CD4-positive, alpha-beta T cell treated with Interleukin-12 subunit alpha and Interleukin-12 subunit beta, for 1 hour (primary cell): ENCODE results near the gene TRIAP1.
A peak's percentile ranks its signal among the peaks of the same experiment; 100 is the strongest.
"Not testable (repeated sequence)": the region's sequence is repeated elsewhere in the genome, so short reads cannot be mapped to it uniquely, and the experiment has no call there.

Experiments used
- DNase-seq: peaks from one replicate; pipeline ENCODE4 v3.0.0-alpha.2; 2020

TRIAP1 gene

DNA sequence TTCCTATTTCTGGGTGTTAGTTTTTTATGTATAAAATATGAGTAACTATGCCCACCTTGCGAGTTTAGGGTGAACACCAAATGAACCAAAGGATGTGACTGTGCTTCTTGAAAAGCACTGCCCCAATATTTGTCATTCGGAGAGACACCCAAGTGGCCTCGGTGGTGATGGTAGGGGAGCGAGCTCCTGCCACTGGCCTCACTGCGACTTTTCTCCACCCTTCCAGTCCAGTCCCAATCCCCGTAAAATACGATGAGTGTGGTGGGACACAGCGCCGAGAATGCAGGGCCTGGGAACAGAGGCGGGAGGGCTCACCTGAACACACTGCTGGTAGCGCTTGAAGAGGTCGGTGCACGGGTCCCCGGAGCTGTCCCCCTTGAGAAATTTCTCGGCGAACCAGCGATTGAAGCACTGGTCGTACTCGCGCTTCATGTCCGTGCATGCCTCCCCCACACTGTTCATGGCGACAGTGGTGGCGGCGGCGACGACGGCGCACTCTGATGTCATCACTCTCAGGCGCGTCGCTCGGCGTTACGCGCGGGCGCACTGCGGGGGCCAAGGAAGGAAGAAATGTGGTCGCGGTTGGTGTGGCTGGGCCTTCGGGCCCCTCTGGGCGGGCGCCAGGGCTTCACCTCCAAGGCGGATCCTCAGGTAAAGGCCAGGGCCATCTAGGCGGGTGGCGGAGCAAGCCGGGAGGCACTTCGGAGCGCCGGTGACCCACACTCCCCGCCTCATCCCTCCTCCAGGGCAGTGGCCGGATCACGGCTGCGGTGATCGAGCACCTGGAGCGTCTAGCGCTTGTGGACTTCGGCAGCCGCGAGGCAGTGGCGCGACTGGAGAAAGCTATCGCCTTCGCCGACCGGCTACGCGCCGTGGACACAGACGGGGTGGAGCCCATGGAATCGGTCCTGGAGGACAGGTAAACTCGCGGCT is at the start of gene TRIAP1, which contains the start of gene GATC:
TSS of gene TRIAP1 (minus strand) at position 474 of the 933 bp plus-strand sequence. CDS start at position 462, 12 bp downstream.
TSS of gene GATC (plus strand) at position 534 of the 933 bp plus-strand sequence. CDS start at position 571, 37 bp downstream.
- DNase-seq, result peak; percentile 90

GRCh38 chr12:120495186-120495730 is 49.1 kb upstream of the TRIAP1 start:
- DNase-seq, result no peak

DNA sequence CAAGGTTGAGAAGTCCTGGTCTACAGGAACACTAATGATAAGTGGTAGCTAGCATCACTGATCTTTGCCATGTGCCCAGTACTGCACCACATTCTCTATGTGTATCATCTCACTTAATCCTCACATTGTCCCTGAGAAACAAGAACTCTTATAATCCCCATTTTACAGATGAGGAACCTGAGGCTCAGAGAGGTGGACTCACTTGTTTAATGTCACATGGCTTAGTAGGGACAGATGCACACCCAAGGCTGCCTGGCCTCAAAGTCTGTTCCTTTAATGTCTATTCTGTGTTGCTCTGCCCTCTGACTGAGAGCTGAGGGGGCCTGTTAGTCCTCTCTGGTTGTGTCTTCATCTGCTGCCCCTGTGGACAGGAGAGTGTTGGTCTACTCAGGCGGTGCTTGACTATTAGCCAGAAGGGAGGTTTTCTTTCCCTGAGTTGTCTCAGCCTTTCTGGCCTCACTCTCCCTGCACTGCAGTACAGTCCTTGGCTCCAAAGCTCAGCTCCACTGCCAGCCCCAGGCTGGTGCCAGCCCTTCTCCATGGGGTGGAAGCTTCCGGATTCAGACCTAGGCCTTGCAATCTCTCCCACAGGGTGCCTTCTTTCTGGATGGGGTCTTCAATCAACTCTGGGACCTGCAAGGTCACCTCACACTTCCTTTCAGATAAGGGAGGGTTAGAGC is 44.8 kb upstream of the TRIAP1 start:
- no peak for DNase-seq

DNA sequence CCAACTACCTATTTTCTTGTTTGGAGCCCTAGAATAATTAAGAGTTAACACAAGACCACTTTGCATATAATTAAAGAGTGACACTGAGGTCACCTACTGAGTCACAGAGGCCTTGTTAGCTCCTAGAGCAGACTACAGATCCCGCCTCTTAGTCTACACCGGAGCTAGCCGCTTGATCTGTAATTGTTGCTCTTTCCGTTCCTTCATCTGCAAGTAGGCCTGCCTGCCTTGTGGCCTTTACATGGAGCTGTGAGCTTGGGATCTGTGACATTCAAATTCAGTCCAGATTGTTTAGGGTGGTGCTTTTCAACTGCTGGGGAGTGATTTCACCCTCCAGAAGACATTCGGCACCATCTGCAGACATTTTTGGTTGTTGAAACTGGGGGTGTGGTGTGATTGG is 44.1 kb upstream of the TRIAP1 start:
- no peak for DNase-seq

DNA sequence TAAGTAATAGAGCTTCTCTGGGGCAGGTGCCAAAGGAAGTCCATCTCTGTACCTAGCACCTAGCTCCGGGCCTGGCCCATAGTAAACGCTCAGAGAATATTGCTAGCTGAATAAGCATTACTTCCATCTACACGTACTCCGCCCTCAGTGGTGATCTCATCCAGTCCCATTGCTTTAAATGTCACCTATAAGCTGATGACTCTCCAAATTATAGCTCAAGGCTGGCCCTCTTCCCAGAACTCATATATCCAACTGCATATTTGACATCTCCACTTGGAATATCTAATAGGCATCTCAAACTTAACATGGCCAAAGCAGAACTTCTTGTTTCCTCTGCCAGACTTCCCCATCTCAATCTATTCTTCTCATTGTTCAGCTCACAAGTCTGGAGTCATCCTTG is 42.8 kb upstream of the TRIAP1 start:
- DNase-seq, result no peak

- DNase-seq, result no peak
Measured at GRCh38 chr12:120488057-120488640, 42.0 kb upstream of the TRIAP1 start.

- not testable (repeated sequence) for DNase-seq
Measured at GRCh38 chr12:120487552-120487951, 41.4 kb upstream of the TRIAP1 start.

DNA sequence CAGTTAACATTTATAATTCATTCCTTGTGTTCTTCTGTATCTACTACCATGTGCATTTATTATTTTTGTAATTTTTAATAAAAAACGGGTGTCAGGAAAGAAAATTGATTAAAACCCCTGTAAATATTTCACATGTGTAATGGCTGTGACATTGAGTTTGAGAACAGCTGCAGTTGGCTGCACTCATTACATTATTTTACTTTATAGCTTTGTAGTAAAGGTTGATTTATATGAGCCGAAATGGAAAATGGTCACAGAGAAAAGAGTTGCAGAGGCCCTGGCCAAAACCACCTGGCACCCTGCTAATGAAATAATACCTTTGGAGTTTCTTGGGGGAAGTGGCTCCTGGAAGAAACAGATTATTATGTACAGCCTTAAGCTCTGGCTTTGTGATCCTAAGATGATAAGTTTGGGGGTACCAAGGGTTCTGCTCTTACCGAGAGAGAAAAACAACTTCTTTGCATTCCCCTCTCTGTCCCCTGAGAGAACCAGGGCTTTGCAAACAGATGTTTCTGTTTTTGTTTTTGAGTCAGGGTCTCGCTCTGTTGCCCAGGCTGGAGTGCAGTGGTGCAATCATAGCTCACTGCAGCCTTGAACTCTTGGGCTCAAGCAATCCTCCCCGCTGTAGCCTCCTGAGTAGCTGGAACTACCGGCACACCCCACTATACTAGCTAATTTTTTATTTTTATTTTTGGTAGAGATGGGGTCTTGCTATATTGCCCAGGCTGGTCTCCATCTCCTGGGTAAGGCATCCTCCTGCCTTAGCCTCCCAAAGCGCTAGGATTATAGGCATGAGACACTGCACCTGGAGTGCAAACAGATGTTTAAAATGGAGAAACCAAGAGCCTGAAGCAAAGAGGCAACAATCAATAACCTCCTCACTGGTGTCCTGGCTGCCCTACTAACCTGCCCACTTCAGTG is 40.0 kb upstream of the TRIAP1 start:
- no peak for DNase-seq

DNA sequence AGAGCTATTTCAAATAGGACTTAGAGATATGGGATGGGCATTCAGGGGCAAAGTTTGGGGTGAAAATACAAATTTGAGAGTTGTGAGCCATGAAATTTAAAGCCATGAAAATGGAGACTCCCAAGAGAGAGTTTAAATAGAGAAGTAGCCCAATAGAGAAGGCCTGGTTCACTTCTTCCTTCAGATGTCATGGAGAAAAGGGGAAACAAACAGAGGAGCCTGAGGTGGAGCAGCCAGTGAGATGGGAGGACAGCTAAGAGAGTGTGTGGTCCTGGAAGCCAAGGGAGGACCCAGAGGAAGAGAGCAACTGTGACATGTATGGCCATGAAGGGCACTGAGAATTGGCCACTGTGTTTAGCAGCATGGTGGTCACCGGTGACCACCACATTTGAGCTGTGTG is 37.4 kb upstream of the TRIAP1 start:
- no peak for DNase-seq

DNA sequence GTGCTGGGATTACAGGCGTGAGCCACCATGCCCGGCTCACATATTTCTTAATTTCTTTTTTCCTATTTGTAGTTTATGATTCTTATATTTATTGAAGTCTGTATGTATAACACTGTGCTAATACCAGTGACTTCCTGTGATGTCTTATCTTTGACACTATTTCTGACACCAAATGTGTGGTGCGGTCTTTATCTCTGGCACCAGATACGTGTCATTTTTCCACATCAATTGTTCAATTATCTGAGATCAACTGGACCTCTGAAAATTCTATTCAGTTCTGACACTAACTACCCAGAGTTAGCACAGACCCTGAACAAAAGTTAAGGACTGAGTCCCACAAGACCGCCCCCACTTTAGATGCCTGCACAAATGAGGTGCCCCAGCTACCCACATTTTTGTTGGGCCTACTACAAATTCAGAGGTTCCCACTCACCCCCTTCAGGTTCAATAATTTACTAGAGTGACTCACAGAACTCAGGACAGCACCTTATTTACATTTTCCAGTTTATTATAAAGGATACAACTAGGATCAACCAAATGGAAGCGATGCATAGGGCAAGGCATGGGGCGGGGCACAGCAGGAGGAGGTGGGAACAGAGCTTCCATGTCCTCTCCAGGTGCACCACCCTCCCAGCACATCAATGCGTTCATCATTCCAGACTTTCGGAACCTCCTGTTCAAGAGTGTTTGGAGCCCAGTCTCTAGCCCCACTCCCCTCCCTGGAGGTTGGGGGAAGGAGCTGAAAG is 35.0 kb upstream of the TRIAP1 start:
- peak; percentile 49 for DNase-seq

DNA sequence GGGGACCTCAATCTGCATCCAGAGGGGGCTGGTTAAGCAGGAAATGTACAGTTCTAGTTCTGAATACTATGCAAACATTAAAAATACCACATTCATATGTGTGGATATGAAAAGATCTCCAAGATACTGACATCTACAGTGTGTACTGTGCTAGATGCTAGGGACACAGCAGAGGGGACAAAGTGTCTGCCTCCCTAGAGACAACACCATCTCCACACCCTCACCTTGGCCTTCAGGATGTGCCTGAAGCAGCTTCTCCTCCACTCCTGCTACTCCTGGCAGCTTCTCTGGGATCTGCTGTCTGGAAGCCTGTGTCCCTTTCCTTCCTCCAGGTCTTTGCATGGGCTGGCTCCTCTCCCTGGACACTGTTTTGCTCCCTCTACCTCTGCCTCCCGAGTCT is 34.0 kb upstream of the TRIAP1 start:
- no peak for DNase-seq

DNA sequence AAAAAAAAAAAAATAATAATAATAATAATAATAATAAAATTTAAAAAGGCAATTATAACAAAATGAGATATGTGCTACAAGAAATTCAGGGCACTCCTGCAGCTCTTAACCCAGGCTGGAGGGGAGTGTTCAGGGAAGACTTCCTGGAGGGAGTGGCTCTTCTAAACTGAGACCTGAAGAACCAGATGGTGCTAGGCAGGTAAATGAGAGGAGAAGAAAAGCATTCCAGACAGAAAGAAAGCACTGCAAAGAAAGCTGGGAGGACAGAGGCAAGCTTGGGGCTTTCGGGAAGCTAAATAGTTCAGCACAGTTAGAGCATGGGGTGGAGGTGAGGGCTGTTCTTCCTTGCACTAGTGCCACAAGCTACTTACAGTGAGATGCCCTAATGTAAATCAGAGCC is 33.3 kb upstream of the TRIAP1 start:
- DNase-seq, result no peak

DNA sequence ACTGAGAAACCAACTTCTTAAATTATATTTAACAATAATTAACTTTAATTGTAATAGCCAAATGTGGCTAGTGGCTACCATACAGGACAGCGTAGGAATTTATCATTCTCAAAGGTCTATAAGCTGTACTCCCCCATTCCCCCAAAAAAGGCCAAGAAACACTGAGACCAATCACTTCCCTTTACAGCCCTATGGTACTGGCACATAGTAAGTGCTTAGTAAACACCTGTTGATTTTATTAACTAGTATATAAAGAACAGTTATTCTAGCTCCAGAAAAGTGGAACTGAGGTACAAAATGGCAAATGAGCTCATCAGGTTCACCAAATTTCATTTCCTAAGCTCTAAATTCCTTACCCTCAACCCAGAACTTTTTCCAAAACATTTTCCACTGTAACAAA is 29.5 kb upstream of the TRIAP1 start:
- DNase-seq, result no peak

GRCh38 chr12:120474616-120474960 is 28.4 kb upstream of the TRIAP1 start:
- DNase-seq, result no peak

DNA sequence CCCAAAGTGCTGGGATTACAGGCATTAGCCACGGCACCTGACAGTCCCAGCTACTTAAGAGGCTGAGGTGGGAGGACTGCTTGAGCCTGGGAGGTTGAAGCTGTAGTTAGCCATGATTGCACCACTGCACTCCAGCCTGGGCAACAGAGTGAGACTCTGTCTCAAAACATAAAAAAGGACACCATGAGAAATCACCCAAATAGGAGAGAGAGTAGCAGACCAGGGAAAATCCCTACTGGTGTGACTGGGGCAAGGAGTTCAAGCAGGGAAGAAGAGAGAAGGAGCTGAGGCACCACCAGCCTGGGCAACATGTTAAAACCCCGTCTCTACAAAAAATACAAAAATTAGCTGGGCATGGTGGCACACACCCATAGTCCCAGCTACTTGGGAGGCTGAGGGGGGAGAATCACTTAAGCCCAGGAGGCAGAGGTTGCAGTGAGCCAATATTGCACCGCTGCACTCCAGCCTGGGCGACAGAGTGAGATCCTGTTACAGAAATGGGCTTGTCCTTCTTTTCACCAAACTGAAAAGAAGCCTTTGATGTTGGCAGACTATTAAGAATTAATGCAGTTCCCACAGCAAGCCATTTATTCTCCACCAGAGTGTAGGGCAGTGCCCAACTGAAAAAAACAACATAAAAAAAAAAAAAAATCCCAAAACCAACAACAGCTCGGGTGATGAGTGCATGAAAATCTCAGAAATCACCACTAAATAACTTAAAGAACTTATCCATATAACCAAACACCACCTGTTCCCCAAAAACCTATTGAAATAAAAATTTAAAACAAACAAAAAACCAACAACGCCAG is 27.8 kb upstream of the TRIAP1 start:
- DNase-seq, result no peak

DNA sequence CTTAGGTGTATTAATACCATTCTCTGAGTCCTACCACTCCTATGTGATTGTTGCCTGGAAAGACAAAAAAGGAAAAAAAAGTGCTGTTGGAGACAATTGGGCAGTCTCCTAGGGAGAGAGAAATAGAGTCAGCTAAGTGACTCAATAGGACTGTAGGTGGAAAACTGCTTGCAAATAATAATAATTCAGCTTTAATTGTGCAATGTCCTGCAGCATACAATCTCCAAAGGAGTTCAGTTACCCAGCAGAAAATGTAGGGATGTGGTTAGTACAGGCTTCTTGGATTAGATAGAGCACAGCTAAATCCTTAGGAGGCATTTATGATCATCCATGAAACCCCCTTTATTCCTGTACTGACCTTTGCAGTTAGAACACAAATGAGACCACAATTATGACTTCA is 26.3 kb upstream of the TRIAP1 start:
- no peak for DNase-seq

- no peak for DNase-seq
Measured at GRCh38 chr12:120470150-120470784, 24.1 kb upstream of the TRIAP1 start.

- peak; percentile 97 for DNase-seq
Measured at GRCh38 chr12:120469450-120470149, 23.4 kb upstream of the TRIAP1 start, which contains the start of gene SRSF9. Gene SRSF9, minus strand, starts transcription at chr12:120469748. Its CDS starts 139 bp downstream, at chr12:120469609.

DNA sequence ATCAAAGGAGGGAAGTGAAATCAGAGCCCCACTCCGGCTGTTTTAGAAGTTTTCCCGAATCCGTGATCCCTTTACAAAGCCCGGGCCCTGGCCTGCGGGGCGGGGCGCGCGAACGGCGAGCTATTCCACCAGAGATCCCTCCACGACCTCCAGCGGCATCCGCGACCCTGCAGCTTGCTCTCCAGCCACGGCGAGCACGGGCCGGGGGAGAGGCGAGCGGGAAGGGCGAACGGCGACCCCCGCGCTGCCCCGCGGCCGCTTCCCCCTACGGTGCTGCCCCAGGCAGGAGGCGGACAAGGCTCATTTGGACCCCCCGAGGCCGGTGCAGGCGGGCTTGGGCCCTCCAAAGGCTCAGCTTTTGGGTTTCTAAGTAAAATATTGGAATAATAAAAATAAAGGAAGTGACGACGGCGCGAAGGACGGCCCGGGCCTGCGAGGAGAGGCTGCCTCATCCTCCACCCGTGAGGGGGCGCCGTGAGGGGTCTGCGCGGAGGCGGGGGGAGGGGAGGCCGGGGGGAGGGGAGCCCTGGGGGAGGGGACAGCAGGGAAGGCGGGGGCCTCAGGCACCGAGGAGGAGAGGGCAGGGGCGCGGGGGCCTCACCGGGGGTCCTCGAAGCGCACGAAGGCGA is 22.8 kb upstream of the TRIAP1 start:
- DNase-seq, result peak; percentile 59
